Stimulated activated CD4-positive, alpha-beta T cell treated with anti-CD3 and anti-CD28 coated beads, Interleukin-4, amount 100 ng/mL, for 4 hours (primary cell): ENCODE measurements around the gene NRG2.

Experiments
- DNase-seq, 2 experiments: peaks; one replicate each; pipeline ENCODE4 v3.0.0-alpha.2; 2020

NRG2 gene

GRCh38 chr5:139808481-139809330 lies 234.4 kb downstream of the NRG2 start:
- peak in 1 of 2 experiments; percentile 11 for DNase-seq

DNA sequence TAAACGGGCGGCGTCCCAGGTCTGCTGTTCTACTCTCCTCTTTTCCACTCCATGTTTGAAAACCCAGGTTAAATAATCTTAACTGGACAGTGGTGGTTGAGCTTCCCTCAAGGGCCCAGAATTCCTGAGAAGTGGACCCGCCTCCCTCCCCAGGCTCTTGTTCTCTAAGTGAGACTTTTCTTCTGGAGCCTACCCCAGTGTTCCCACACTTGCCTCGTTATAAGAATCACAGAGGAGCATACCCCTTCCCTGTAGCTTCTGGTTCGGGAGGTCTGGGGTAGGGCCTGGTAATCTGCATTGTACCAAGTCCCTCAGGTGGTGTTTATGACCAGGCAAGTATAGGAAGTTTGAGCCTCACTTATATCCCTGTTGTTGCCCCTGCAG lies 235.5 kb downstream of the NRG2 start:
- DNase-seq: no peak

DNA sequence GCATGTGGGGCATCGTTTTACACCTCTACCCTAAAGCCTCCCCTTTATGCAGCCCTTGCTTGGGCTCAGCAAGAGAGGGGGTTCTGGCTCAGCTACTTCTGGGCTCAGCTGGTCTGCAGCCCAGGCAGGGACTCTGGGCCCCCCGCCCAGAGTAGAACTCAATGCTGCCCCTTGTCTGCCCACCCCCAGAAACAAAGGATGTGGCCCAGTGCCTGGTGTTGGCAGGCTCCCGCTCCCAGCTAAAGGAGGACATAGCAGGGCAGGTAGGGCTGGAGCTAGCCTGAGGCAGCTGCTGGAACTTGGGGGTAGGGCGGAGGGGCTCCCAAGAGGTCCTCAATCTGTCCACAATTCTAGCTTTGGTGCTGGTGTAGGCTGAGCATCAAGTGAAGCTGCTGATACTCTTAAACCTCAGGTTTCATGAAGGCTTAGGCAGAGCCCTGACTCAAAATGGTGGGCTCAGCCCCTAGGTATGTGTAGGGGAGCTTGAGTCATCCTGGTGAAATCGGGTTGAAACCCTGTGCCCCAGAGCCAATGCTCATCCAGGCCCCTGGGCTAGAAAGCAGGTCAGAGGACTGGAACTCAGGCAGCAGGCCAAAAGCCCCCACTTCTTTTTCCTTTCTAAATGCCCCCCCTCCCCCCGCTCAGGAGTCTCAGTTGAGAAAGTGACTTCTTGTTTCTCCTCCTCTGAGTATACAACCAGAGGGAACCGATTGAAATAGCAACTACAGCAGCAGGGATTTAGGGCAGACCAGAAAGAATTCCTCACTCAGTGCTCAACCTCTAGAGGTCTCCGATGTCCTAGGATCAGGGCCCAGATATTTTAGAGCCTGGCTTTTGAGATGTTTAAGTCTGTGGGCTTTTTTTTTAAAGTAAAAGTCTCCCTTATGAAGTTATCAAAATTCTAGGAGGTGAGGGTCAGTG lies 236.1 kb downstream of the NRG2 start:
- DNase-seq: no peak

GRCh38 chr5:139806111-139806510 lies 237.0 kb downstream of the NRG2 start:
- no peak for DNase-seq

DNA sequence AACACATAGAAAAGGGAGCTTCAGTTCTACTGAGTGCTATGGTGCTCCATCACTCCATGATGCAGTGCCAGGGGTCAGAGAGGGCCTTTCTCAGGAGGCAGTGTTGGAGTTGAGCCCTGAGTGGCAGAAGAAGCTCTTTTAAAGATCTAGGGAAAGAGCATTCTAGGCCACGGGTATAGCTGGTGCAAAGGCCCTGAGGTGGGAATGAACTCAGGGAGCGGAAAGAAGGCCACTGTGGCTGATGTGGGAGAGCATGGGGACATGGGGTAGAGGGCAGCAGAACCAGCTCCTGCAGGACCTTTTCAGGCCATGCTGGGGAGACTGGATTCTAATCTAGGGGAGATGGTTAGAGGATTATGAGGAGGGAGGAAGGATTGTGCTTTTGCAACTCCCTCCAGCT lies 237.6 kb downstream of the NRG2 start:
- DNase-seq: no peak

GRCh38 chr5:139804800-139805397 lies 238.2 kb downstream of the NRG2 start:
- DNase-seq: no peak

DNA sequence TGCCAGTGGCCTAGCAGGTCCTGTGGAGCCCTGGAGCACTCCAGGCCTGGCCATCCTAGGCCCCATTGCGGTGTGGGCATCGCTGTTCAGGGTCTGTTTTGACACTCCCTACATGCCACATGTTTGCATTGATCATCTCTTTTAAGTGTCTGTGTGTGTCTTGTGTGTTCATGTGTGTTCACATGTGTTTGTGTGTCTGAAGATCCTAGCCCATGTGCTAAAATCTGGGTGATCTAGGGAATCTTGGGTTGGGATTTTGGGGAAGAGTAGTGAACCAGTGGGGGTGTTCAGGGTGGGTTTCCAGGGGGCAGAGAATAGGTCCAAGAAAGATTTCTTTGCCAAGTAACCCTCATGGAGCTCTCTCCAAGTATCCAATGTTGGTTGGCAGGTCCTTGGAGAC lies 239.1 kb downstream of the NRG2 start:
- DNase-seq: no peak

DNA sequence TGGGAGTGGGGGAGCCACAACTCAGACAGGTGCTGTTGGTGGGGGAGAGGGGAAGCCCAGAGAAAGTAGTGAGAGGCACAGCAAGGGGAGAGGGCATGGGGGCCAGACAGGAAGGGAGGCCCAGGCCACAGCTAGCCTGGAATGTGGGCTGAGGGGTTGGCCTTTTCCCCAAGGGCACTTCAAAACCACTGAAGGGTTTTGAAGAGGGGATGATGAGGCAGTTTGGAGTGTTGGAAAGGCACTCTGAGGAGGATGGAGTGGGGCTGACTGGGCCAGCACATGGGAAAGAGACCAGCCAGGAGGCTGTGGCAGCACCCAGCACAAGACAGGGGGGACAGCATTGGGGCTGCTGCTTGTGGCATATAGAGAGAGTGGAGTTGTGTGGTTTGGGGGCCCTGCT lies 243.7 kb downstream of the NRG2 start:
- no peak for DNase-seq

GRCh38 chr5:139798883-139799282 lies 244.2 kb downstream of the NRG2 start:
- no peak for DNase-seq

DNA sequence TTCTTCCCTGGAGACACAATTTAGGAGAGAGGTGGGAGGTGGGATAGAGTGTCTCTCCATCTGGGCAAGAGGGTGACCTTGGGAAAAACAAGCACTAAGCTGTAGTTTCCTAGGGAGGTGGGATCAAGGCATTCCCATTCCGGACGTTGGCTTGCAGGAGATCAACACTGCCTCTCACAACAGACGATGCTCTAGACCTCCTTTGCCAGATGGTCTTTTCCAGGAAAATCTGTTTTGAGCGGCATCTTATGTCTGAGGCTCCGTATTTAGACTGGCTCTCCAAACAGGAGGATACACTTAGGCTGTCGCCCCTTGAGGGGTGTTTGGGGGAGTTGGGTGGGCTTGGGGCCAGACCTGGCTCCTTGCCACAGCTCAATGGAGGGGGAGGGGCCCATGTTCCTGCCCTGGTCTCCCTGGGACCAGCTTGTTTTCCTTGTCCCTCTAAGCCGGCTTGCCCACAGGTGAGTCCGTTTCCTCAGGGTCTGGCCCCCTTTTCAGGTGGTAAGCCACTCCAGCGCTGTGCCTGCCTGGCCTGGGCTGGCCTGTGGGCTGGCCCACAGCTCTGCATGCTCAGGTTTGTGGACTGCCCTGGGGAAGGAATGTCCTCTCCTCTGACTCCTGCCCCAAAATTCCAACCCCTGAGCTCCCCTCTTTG lies 245.1 kb downstream of the NRG2 start:
- no peak for DNase-seq

- DNase-seq: no peak
These were observed 245.8 kb downstream of the NRG2 start for GRCh38 chr5:139797335-139797734.
